ENCODE results near the gene STX12.
"Not testable (repeated sequence)": the region's sequence is repeated elsewhere in the genome, so short reads cannot be mapped to it uniquely, and the experiment has no call there.

STX12 gene

GRCh38 chr1:27776276-27776675 is 3.3 kb downstream of the STX12 start:
- DNase-seq: not testable (repeated sequence)

GRCh38 chr1:27778056-27778455 is 5.0 kb downstream of the STX12 start:
- DNase-seq: no peak

GRCh38 chr1:27779122-27779521 is 6.1 kb downstream of the STX12 start:
- DNase-seq: no peak

GRCh38 chr1:27782950-27783349 is 9.9 kb downstream of the STX12 start:
- DNase-seq: no peak

GRCh38 chr1:27784700-27785099 is 11.7 kb downstream of the STX12 start:
- DNase-seq: no peak

DNA sequence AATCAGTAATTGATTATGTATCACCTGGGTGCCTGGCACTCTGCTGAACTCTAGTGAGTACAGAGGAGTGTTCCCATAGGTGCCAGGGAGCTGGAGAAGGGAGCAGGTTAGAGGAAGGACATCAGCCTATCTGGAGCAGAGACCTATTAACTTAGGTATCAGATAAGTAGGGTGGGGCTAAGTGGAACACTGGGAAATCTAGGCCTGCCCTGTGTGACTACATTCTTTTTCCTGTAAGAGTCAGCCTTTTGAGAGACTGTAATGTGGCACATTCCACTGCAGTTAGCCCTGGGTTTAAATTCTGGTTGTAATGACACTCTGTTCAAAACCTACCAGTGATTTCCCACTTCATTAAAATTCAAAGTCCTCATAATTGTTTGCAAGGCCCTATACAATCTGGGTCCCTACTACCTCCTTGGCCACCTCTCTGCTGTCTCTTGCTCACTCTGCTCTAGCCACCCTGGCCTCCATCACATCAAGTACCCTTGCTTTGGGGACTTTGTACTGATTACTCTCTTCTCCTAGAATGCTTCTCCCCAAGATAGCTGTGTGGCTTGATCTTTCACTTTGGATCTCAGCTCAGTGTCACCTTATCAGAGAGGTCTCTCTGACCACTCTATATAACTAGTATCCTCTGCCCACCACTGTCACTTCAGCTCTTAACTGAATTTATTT is 12.9 kb downstream of the STX12 start:
- DNase-seq: no peak

DNA sequence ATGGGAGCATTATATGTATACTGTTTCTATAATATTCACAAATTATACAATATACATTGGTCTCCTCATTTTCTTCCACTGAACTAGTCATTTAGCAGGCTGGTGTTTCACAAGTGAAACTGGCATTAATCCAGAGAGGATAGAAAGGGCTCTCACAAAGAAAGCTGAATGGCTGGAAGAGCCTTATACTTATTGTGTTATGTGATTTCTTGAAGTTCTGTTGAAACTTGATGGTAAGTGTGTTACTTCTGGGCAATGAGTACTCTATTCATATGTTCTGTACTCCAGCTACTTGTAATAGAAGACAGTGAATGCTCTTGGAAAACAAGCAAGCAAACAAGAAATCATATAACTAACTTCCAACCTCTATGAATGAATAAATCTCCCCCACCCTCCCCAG is 14.9 kb downstream of the STX12 start:
- DNase-seq: no peak

DNA sequence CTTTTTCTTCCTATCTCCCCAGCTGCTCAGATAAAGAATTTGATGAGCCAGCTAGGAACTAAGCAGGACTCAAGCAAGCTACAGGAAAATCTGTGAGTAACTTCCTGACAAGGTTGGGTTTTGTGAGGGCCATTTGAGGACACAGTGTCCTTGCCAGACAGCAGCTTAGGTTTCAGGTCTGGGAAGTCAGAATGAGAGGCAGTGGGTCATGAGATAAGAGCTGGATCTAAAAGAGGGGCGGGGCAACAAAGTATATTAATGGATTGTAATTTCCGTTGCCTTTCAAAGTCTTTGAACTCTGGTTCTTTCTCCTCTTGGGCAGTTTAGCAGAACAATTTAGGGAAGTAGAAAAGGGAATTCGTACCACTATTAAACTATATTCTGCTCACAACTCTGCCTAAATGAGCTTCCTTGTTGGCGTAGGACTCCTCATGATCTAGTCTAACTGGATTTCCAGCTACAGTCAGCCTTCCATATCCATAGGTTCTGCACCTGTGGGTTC is 16.6 kb downstream of the STX12 start:
- DNase-seq: no peak

DNA sequence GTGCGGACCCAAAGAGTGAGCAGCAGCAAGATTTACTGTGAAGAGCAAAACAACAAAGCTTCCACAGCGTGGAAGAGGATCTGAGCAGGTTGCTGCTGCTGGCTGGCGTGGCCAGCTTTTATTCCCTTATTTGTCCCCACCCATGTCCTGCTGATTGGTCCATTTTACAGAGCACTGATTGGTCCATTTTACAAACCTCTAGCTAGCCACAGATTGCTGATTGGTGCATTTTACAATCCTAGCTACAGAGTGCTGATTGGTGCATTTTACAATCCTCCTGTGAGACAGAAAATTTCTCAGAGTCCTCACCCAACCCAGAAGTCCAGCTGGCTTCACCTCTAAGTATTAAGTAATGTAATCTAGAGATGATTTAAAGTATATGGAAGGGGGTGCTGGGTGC is 17.3 kb downstream of the STX12 start:
- DNase-seq: not testable (repeated sequence)

GRCh38 chr1:27795601-27796000 is 22.6 kb downstream of the STX12 start:
- no peak for DNase-seq

GRCh38 chr1:27804791-27805190 is 31.8 kb downstream of the STX12 start:
- DNase-seq: peak; percentile 5

- DNase-seq: no peak
These were observed 33.7 kb downstream of the STX12 start for GRCh38 chr1:27806758-27807157.

DNA sequence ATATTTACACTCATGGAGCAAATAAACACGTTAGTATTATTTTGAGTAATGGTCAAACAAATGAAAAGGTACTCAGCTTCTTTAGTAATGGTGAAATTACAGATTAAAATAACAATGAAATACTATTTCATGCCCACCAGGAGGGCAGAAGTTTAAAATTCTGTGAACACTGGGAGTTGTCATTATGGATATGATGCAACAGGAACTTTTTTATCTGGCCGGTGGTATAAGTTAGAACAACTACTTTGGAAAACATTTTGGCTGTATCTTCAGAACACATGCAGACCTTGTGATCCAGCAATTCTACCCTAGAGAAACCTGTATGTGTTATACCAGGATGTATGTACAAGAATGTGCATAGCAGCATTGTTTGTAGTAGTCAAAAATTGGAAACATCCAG is 34.4 kb downstream of the STX12 start:
- DNase-seq: no peak

DNA sequence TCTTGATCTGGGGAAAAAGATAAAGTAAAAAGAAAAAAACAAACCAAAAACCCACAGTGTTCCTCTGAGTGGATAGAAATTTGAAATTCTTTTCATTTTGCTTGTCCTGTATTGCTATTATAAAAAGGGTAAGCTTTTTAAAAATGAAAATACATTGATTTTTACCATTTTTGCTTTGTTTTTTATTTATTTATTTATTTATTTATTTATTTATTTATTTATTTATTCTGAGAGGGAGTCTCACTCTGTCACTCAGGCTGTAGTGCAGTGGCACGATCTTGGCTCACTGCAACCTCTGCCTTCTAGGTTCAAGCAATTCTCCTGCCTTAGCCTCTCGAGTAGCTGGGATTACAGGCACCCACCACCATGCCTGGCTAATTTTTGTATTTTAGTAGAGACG is 35.1 kb downstream of the STX12 start:
- not testable (repeated sequence) for DNase-seq

DNA sequence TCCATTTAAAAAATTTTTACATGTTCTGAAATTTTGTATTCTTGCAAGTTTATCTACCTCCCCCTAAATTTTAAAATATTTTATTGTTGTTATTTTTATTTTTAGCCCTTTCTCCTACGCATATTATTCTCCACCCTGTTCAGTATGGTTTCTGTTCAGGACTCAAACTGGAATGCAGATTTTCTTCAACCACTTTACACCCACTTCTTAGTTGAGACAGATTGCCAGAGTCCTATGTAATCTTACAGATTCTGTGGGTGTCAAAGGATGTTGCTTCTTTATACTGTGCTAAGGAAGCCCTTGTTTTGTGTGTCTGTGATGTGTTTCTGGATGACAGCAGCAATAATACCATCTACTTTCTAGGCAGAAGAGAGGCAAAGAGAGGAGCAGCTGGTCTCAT is 36.9 kb downstream of the STX12 start:
- no peak for DNase-seq

DNA sequence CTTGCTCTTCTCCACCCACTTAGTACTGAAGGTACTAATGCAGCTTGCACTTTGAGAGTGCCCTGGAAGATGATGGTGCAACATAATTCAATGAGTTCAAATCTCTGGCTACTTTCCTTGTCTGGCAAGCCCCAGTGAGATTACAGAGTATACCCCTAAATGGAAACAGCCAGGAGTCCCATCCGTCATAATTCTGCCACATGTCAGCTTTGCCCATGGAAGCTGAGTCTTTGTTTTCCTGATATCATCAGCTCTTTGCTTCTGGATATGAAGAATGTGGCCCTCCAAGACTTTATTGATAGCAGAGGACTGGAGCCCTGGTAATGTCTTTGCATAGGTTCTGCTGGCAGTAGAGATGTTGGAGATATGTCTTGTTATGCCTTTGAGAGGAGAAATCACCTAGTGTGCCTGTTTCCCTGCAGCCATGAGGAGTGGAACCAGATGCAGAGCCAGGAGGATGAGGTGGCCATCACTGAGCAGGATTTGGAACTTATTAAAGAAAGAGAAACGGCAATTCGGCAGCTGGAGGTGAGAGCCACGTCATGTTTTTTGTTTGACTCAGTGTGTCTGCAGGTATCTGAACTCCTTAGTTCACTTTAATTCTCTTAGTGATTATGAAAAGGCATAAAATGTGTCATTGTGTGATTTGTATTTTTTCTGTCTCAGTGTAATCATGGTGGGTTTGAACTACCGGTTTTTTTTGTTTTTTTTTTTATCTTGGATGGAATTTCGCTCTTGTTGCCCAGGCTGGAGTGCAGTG is 38.9 kb downstream of the STX12 start:
- no peak for DNase-seq

- no peak for DNase-seq
These were observed 44.1 kb downstream of the STX12 start for GRCh38 chr1:27816921-27817630.

DNA sequence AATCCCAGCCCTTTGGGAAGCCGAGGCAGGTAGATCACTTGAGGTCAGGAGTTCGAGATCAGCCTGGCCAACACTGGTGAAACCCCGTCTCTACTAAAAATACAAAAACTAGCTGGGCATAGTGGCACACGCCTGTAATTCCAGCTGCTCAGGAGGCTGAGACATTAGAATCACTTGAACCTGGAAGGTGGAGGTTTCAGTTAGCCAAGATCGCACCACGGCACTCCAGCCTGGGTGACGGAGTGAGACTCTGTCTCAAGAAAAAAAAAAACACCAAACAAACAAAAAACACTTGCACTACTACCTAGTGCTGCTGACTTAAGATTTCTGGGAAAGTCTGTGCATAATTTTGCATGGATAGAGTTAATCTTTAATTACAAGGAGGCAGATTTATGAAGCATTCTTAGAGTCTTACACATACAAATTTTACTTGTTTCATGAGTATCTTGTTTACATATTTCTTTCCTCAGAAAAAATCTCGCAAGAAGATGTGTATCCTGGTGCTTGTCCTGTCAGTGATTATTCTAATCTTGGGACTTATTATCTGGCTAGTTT is 48.8 kb downstream of the STX12 start:
- no peak for DNase-seq

DNA sequence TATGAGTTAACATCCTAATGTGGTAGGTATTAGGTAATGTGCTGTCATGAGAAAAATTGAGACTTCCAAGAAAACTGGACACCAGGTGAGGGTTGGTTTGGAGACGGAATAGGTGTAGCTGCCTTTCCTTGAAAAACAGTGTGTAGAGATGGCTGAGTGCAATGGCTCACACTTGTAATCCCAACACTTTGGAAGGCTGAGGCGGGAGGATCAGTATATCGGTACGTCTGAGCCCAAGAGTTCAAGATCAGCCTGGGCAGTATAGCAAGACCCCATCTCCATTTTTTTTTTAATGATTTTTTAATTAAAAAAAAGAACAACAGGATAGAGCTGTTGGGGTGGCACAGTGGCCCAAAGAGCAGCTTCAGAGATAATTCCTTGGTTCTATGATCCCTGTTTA is 50.8 kb downstream of the STX12 start:
- DNase-seq: no peak

DNA sequence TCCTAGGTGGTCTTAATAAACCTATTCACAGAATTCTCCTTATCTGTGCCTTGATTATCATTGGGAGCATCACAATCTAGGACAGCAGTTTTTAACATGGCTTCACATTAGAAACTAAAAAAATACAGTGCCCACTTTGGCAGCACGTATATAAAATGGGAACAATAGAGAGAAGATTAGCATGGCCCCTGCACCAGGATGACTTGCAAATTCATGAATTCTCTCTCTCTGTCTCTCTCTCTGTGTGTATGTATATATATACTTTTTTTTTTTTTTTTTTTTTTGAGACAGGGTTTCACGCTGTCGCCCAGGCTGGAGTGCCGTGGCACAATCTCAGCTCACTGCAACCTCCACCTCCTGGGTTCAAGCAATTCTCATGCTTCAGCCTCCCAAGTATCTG is 51.4 kb downstream of the STX12 start:
- no peak for DNase-seq

DNA sequence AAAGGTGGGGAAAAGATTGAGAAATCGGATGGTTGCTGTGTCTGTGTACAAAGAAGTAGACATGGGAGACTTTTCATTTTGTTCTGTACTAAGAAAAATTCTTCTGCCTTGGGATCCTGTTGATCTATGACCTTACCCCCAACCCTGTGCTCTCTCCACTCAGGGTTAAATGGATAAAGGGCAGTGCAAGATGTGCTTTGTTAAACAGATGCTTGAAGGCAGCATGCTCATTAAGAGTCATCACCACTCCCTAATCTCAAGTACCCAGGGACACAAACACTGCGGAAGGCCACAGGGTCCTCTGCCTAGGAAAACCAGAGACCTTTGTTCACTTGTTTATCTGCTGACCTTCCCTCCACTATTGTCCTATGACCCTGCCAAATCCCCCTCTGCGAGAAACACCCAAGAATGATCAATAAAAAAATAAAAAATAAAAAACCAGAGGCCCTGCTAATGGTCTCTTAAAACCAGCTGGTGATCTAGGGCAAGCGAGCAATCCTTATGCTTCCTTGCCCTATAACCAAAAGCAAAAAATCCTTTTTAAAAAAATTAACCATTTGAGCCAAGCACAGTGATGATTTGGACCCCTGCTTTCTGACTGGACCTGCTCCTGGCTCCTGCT is 56.4 kb downstream of the STX12 start:
- DNase-seq: not testable (repeated sequence)

DNA sequence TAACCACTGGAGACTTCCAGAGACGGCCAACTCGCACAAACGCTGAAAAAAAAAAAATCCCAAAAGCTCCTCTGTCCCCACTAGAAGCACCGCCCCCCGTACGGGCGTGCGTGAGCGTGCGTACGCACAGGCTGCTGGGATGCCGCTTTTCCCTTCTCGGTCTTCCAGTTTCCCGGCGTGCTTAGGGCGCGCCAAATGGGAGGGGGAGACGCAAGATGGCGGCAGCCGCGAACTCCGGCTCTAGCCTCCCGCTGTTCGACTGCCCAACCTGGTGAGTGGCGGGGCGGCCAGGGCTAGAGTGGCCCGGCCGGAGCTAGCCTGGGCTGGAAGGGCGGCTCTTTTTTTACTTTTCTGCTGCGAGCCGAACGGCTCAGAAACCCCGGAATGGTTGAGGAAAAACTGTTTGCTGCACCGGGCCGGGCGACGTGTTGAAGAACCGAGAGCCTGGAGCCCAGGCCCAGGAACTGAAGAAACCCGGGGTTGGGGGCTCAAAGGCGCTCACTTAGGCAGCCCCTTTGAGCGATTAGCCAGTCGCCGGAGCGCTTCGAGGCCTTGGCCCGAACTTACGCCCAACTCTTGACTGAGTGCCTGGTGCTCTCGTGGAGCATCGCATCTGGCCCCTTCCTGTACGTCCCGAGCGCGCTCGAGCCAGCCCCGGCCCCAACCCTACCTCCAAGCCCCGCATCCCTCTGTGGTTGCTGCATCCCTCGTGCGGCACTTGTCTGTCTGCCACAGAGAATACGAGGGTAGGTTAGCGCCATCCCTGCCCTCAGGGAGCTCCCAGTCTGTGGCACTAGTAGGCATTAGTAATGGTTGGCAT is 57.8 kb downstream of the STX12 start, which contains the start of gene PPP1R8:
Gene PPP1R8, plus strand, starts transcription at position 162 of the 820 bp plus-strand sequence. Its CDS starts 54 bp downstream, at position 216.
- DNase-seq: peak; percentile 88

Data from CD4-positive, alpha-beta T cell treated with Interleukin-4 for 4 hours (primary cell).